Stomach (tissue), 9 donors: Measurements from ENCODE around the gene RIC1. TPM values are rescaled to one million over a fixed set of nuclear protein-coding genes. Genes with fewer than 3 reads are reported as not detected.

Experiments
- DNase-seq, 2 donors: peaks; one replicate each; pipeline versions ENCODE4 v3.0.0 to v3.0.0-alpha.2; 2013 to 2019
- H3K27ac ChIP-seq, 5 donors: fragments of 200-600 bp in 4 of 5; sonication (generic) in 4 of 5; one replicate each; pipeline ENCODE4 v1.5.1; 2013 to 2019; ENCODE audit warnings: mild to moderate bottlenecking in 1 of 5, moderate library complexity in 1 of 5
- H3K27me3 ChIP-seq, 3 donors: fragments of 200-600 bp; sonication (generic); one replicate each; pipeline ENCODE4 v1.5.1; 2017 to 2019; ENCODE audit warnings: mixed run types in 1 of 3
- H3K36me3 ChIP-seq, 4 donors: fragments of 200-600 bp; sonication (generic); 1 replicate in 3 of 4; 2 replicates in 1 of 4; pipeline ENCODE4 v1.5.1; 2016 to 2019
- H3K4me1 ChIP-seq, 4 donors: fragments of 200-600 bp; sonication (generic); one replicate each; pipeline ENCODE4 v1.5.1; 2016 to 2019
- H3K4me3 ChIP-seq, 4 donors: fragments of 200-600 bp; sonication (generic) in 3 of 4; one replicate each; pipeline ENCODE4 v1.5.1; 2016 to 2019; ENCODE audit warnings: mild to moderate bottlenecking in 1 of 4
- H3K9me3 ChIP-seq, 4 donors: fragments of 200-600 bp; sonication (generic); one replicate each; pipeline ENCODE4 v1.5.1; 2016 to 2019
- EP300 ChIP-seq: sonication (generic); formaldehyde crosslinking; IDR thresholded peaks from one replicate; pipeline ENCODE4 v1.6.1; 2017; ENCODE audit warnings: antibody characterized with exemption
- POLR2A ChIP-seq, 4 donors: fragments of 450-650 bp; IDR thresholded peaks; one replicate each; pipeline ENCODE4 v1.6.1; 2016; ENCODE audit warnings: antibody characterized with exemption in 4 of 4, control low read depth in 2 of 4, mild to moderate bottlenecking in 1 of 4, moderate library complexity in 1 of 4
- POLR2AphosphoS5 ChIP-seq, 3 donors: sonication (generic); formaldehyde crosslinking; IDR thresholded peaks; one replicate each; pipeline ENCODE4 v1.6.1; 2016; ENCODE audit warnings: antibody characterized with exemption in 3 of 3
- WGBS, 5 donors: extraction: QIAGEN DNeasy Blood & Tissue Kit in 3 of 5; methylation state at CpG; one replicate each; pipeline versions ENCODE4 v1.1.5 to v1.1.7; 2013 to 2018; 5-methylcytosine and 5-hydroxymethylcytosine counted together
- intact Hi-C: fragments of 100-400 bp; cut with DNase I; formaldehyde crosslinking; loops from one replicate; pipeline ENCODE4 v1.15.1; 2023; ENCODE audit warnings: low total_unique reads
- polyA plus RNA-seq, 3 donors: library from polyadenylated mRNA; stranded (reverse); fragments of 200-250 nt; gene quantifications; one replicate each; pipeline ENCODE4 v1.2.3, GENCODE V29; 2013
- total RNA-seq, 5 donors: library from RNA; depleted of rRNA; stranded (reverse); fragments of >200 nt; gene quantifications; one replicate each; pipeline versions ENCODE4 v1.1.0 to v1.2.3, GENCODE V29; 2014 to 2016
- TF ChIP-seq, protein P1 (sequence below), 7 experiments: fragments of 450-650 bp in 4 of 7; fragments of 200-600 bp in 3 of 7; sonication (generic) in 3 of 7; IDR thresholded peaks; one replicate each; pipeline ENCODE4 v1.5.1; 2016 to 2019; ENCODE audit warnings: antibody characterized with exemption in 7 of 7, control low read depth in 2 of 7, mild to moderate bottlenecking in 1 of 7
- donor health status: healthy with polysubstance abuse.
- donor health status: Bipolar disorder and iron deficiency.
- donor health status: healthy.

Gene RIC1
- total and polyA plus RNA-seq, 8 donors = 3.2 to 67.9 (median 10.8) TPM

DNA sequence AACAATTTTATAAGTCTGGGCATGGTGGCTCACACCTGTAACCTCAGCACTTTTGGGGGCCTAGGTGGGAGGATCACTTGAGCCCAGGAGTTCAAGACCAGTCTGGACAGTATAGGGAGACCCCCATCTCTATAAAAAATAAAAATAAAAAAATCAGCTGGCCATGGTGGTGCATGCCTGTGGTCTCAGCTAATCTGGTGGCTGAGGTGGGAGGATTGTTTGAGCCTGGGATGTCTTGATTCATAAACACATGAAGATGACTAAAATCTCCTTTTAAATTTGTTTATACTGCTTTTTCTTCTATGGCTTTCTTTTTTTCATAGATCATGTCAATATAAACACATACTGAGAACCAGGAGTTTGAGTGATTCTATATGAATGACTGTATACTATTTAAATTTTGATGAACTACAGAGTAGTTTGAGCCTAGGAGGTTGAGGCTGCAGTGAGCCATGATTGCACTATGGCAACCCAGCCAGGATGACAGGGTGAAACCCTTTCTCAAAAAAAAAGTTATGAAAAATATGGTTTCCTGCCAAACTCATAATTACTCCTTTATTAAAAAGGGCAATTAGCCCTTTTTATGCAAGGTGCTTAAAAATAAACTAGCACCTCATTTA is 14.2 kb downstream of the RIC1 start:
- Histone ChIP-seq H3K27me3 (no peaks in the 10 kb centered on the region), H3K4me3 (no peak overlapping the region), H3K27ac (no peak overlapping the region), H3K9me3 (peaks cover 0 to 11% (median 0%) of the 10 kb centered on the region in 4 donors), H3K4me1 (peaks cover 0 to 21% (median 9%) of the 10 kb centered on the region in 4 donors), H3K36me3 (no peaks in the 10 kb centered on the region)
- TF ChIP-seq POLR2A (IDR thresholded peaks at IDR 0.05) = no peak
- DNase-seq = no peak
- intact Hi-C loops = no loop called here

DNA sequence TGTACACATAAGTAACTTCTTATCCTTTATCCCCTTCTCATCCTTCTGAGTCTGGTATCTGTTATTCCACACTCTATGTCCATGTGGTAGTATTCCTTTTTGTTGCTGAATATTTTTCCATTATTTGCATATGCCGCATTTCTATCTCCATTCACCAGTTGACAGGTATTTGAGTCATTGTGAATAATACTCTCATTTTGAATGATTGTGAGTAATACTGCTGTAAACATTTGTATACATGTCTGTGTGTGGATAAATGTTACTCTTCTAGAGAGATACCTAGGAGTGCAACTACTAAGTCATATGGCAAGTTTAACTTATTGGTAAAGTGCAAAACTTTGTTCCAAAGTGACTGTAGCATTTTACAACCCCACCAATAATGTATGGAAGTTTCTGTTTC is 15.6 kb downstream of the RIC1 start:
- peaks cover 0 to 18% (median 3%) of the 10 kb centered on the region in 4 donors for H3K9me3 ChIP-seq
- peaks cover 0 to 21% (median 9%) of the 10 kb centered on the region in 4 donors for H3K4me1 ChIP-seq
- no peaks in the 10 kb centered on the region for H3K36me3 ChIP-seq
- intact Hi-C loops = no loop called here
- no peak for TF ChIP-seq POLR2A (IDR thresholded peaks at IDR 0.05)
- TF ChIP-seq, protein P1, sequence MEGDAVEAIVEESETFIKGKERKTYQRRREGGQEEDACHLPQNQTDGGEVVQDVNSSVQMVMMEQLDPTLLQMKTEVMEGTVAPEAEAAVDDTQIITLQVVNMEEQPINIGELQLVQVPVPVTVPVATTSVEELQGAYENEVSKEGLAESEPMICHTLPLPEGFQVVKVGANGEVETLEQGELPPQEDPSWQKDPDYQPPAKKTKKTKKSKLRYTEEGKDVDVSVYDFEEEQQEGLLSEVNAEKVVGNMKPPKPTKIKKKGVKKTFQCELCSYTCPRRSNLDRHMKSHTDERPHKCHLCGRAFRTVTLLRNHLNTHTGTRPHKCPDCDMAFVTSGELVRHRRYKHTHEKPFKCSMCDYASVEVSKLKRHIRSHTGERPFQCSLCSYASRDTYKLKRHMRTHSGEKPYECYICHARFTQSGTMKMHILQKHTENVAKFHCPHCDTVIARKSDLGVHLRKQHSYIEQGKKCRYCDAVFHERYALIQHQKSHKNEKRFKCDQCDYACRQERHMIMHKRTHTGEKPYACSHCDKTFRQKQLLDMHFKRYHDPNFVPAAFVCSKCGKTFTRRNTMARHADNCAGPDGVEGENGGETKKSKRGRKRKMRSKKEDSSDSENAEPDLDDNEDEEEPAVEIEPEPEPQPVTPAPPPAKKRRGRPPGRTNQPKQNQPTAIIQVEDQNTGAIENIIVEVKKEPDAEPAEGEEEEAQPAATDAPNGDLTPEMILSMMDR (IDR thresholded peaks at IDR 0.05) = no peak
- TF ChIP-seq POLR2AphosphoS5 (IDR thresholded peaks at IDR 0.05) = no peak
- TF ChIP-seq EP300 = no peak
- no peak overlapping the region for H3K27ac ChIP-seq
- H3K4me3 ChIP-seq = no peak overlapping the region
- no peaks in the 10 kb centered on the region for H3K27me3 ChIP-seq
- 69 to 93% (median 86%) methylated on average over 1 of the region's 1 CpG for WGBS, 5 donors
- DNase-seq = no peak

DNA sequence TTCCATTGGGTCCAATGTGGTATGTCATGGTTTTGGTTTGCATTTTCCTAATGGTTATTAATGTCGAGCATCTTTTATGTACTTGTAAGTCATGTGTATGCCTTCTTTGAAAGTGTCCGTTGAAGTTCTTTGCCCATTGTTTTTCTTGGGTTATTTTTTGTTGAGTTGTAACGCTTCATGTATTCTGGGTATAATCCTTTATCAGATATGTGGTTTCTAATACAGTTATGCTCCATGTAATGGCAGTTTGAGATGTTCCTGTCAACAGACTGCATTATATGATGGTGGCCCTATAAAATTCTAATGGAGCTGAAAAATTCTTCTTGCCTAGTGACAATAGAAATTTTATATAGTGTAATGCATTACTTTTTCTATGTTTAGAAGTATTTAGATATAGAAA is 17.2 kb downstream of the RIC1 start:
- WGBS, 5 donors = 92 to 96% (median 95%) methylated on average over 3 of the region's 3 CpGs
- TF ChIP-seq POLR2AphosphoS5 (IDR thresholded peaks at IDR 0.05) = no peak
- no peak for TF ChIP-seq EP300
- TF ChIP-seq, protein P1 (IDR thresholded peaks at IDR 0.05) = no peak
- TF ChIP-seq POLR2A (IDR thresholded peaks at IDR 0.05) = no peak
- H3K27ac ChIP-seq = no peak overlapping the region
- H3K27me3 ChIP-seq = no peaks in the 10 kb centered on the region
- no peak overlapping the region for H3K4me3 ChIP-seq
- peaks cover 0 to 29% (median 9%) of the 10 kb centered on the region in 4 donors for H3K4me1 ChIP-seq
- H3K36me3 ChIP-seq = no peaks in the 10 kb centered on the region
- peaks cover 0 to 18% (median 3%) of the 10 kb centered on the region in 4 donors for H3K9me3 ChIP-seq
- intact Hi-C loops = no loop called here
- no peak for DNase-seq

DNA sequence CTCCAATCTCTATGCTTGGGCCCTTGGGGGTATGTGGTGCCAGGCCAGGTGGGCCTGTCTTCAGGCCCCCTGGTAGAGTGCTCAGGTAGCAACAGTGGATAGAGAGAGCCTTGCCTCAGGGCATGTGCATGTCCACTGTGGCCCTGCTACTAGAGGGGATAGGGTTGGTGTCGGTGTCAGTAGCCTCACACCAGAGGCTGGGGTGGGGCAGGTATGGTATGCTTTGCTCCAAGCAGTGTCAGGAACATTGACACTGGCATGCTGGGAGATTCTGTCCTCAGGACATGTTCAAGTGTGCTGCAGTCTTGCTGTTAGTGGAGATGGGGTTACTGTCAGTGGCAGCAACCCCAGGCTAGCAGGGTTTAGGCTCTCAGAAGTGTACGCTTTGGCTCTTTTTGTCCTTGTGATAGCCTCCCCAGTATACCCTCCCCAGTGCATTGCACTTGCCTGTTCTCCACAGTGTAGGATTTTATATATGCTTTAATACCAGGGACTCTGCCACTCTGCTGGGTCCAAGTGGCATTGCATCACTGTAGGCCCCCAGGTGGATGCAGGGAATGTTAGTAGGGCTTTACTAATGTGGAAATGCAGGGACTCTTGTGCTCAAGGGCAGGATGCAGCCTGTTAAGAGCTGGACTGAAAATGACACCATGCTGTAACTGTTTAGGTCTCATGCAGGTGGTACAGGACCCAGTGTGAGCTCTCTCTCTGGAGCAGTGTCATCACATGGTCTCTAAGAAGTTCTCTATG is 21.6 kb downstream of the RIC1 start:
- Histone ChIP-seq H3K27me3 (no peaks in the 10 kb centered on the region), H3K4me1 (peaks cover 0 to 15% (median 0%) of the 10 kb centered on the region in 4 donors), H3K4me3 (no peak overlapping the region), H3K27ac (no peak overlapping the region), H3K36me3 (no peaks in the 10 kb centered on the region), H3K9me3 (peaks cover 3 to 46% (median 22%) of the 10 kb centered on the region in 4 donors)
- TF ChIP-seq POLR2AphosphoS5 (IDR thresholded peaks at IDR 0.05) (no peak), POLR2A (IDR thresholded peaks at IDR 0.05) (no peak), EP300 (no peak)
- TF ChIP-seq, protein P1 (IDR thresholded peaks at IDR 0.05) = no peak
- DNase-seq = no peak
- intact Hi-C loops = no loop called here
- 87 to 100% (median 100%) methylated on average over 1 to 2 of the region's 2 CpGs for WGBS, 5 donors

DNA sequence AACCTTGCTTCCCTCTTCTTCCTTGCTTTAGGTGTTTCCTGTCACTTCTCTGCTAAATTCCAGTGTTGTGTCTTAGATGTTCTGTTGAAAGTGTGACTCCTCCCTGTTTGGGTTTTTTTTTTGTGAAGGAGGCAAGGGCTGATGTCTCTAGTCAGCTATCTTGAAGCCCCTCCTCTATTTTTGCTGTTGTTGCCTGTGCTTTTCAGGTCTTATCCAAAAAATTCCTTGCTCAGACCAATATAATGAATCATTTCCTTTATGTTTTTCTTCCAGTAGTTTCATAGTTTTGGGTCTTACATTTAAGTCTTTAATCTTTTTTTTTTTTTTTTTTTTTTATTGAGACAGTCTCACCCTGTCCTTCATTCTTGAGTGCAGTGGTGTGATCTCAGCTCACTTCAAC is 22.3 kb downstream of the RIC1 start:
- intact Hi-C loops = no loop called here
- no peak overlapping the region for H3K4me3 ChIP-seq
- H3K27ac ChIP-seq = no peak overlapping the region
- peaks cover 0 to 13% (median 0%) of the 10 kb centered on the region in 4 donors for H3K4me1 ChIP-seq
- DNase-seq = no peak
- no peaks in the 10 kb centered on the region for H3K27me3 ChIP-seq
- peaks cover 3 to 46% (median 22%) of the 10 kb centered on the region in 4 donors for H3K9me3 ChIP-seq
- TF ChIP-seq EP300 (no peak), POLR2A (IDR thresholded peaks at IDR 0.05) (no peak), POLR2AphosphoS5 (IDR thresholded peaks at IDR 0.05) (no peak)
- TF ChIP-seq, protein P1 (IDR thresholded peaks at IDR 0.05) = no peak
- no peaks in the 10 kb centered on the region for H3K36me3 ChIP-seq
